ENCODE measurements around the gene ACTR6. TPM values are rescaled to one million over a fixed set of nuclear protein-coding genes. Genes with fewer than 3 reads are reported as not detected.
A peak's percentile ranks its signal among the peaks of the same experiment; 100 is the strongest.
"Not testable (repeated sequence)": the region's sequence is repeated elsewhere in the genome, so short reads cannot be mapped to it uniquely, and the experiment has no call there.

ACTR6 gene
- total RNA-seq, 1 experiment from 2014 or later, result 26.6 TPM

DNA sequence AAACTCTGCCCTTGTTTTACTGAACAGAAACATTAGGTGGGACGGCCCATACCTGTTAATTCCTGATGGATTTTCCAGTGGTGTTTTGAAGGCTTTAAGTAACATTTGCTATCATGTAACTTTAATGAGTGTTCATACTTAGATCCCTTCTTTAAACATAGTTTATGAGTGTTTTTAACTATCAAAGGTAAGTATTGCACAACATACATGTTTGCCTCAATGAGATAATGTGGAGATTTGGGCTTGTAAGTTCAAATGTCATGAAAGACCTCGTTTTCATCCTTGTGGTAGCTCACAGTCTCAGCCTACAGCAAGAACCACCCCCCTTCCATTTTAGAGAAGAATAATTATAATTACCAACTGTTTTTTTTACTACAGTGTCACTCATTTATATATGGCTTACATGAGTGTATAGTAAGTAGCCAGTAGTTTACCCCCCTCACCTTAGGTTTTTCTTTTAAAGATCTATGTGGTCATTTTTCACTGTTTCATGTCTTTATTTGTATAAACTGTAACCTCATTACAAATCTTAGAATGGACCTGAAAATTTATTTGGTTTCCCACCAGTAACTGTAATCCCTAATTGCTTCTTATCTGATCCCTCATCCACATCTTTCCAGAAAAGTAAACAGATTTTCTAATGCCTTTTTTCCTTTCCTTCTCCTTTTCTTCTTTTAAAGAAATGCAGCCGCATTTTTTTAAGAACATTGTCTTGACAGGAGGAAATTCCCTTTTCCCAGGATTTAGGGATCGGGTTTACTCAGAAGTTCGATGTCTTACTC is 18.9 kb downstream of the ACTR6 start:
- DNase-seq (ENCODE audit: low read depth), result no peak

DNA sequence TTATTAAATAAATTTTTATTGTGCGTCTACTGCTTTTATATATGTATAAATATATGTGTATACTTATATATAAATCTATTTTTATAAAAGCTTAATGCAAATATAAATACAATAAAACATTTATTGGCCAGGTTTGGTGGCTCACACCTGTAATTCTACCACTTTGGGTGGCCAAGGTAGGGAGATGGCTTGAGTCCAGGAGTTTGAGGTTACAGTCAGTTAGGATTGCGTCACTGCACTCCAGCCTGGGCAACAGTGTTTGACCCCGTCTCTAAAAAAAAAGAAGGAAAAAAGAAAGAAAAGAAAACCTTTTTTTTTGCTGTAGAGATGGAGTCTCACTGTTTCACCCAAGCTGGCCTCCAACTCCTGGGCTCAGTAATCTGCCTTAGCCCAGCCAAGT is 20.9 kb downstream of the ACTR6 start:
- DNase-seq (ENCODE audit: low read depth), result no peak

DNA sequence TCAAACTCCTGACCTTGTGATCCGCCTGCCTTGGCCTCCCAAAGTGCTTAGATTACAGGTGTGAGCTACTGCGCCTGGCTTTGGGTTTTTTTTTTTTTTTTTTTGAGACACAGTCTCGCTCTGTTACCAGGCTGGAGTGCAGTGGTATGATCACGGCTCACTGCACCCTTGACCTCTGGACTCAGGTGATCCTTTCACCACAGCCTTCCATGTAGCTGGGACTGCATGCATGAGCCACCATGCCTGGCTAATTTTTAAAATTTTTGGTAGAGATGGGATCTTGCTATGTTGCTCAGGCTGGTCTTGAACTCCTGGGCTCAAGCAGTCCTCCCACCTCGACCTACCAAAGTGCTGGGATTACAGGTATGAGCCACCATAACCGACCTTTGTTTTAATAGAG is 21.6 kb downstream of the ACTR6 start:
- DNase-seq (ENCODE audit: low read depth), result not testable (repeated sequence)

DNA sequence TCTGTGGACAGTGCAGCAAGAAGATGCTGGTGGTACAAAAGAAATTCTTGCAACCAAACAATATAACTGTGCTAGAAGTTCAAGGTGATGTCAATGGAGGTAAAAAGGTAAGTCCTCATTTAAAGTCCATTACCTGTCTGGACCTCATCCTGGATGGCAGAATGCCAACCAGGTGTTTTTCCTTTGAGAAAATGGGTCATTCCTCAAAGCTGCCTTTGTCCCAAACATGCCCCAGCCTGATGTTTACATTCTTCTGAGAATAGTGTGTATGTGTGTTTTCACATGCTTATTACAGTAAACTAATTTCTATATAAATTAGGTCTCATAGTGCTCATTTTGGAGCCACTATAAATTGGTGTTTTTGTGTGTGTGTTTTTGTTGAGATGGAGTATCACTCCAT is 24.9 kb downstream of the ACTR6 start:
- no peak for DNase-seq (ENCODE audit: low read depth)

DNA sequence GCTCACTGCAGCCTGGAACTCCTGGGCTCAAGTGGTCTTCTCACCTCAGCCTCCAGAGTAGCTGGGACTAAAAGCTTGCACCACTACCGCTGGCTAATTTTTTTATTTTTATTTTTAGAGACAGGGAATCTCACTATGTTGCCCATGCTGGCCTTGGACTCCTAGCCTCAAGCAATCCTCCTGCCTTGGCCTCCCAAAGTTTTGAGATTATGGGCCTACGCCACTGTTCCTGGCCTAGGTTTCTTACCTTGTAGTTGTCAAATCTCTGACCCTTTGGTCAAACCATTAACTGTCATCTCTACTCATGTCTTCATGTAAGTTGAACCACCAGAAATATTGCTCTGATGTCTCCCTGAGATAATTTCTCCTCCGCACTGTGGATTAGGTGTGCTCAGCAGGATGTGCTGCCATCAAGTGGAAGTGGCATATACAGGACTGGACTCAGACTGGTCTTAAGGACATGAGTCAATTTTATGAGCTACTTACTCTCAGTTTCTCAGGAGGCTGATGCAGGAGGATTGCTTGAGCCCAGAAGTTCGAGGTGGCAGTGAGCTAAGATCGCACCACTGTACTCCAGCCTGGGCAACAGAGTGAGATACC is 28.5 kb downstream of the ACTR6 start:
- DNase-seq (ENCODE audit: low read depth), result peak; percentile 14

DNA sequence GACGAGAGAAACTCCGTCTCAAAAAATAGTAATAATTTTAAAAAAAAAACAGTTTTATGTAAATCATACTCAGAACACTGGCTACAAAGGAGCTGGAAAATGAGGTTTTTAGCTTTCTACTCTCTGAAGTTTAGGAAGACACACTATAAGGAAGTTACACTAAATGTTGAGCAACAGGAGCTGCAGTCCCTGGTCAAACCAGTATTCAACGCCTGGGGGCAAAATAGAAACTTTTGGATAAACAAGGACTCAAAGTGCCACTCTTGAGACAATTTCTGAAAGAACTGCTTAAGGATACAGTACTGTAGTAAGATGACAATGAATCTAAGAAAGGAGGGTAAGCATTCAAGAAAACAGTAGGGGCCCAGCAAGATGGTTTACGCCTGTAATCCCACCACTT is 29.3 kb downstream of the ACTR6 start:
- no peak for DNase-seq (ENCODE audit: low read depth)

DNA sequence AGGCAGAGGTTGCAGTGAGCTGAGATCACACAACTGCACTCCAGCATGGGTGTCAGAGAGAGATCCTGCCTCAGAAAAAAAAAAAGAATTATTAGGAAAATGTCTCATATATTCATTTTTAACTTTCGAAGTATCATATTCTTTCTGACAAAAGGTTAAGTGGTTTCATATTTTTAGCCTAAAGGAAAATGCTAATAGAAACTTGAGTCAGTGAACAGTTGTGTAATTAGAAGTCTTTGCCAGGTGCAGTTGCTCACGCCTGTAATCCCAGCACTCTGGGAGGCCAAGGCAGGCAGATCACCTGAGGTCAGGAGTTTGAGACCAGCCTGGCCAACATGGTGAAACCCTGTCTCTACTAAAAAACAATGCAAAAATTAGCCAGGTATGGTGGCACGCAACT is 31.3 kb downstream of the ACTR6 start:
- DNase-seq (ENCODE audit: low read depth), result not testable (repeated sequence)

DNA sequence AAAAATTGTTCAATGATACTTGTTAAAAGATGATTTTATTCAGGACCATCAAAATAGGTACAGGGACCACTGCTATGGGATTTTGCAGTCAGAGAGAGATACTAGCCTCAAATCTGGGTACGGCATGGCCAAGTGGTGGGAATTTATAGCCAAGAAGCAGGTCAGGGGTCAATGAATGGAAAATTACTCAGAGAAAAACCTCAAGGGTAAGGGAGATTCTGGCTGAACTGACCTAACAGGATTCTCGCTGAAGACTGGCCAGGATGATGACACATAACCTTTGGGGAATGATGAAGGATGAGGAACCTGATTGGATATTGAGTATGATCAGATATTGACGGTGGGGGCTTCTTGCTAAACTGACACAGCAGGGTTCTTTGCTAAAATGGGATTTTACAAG is 33.6 kb downstream of the ACTR6 start:
- peak; percentile 72 for DNase-seq (ENCODE audit: low read depth)

DNA sequence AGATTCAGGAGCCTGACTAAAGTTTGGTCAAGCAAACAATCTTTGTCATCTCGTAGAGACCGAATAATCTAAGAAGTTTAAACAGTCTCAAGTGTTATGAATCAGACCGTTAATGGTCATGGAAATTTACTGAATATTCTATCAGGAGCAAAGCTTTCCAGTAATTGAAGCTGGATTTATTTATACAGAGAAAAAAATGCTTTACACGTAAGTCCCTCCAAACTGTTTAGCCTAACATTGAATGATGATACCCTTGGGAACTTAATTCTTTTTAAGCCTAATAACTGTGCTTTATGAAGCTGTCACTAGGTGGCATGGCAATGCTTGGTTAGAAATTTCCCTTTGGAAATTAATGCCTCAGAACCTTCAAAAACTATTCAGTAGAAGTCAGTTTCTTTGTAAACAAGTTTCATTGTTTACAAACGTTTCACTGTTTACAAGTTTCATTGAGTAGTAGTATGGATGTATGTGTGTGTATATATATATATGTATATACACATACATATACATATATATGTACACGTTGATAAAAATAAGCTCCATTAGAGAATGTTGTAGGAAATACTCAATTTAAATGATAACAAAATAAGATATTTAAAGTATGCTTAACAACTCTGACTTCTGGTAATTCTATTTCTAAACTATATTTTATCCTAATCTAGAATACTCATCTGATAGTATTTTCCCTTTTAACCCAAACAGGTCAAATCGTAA is 34.1 kb downstream of the ACTR6 start:
- peak; percentile 60 for DNase-seq (ENCODE audit: low read depth)

DNA sequence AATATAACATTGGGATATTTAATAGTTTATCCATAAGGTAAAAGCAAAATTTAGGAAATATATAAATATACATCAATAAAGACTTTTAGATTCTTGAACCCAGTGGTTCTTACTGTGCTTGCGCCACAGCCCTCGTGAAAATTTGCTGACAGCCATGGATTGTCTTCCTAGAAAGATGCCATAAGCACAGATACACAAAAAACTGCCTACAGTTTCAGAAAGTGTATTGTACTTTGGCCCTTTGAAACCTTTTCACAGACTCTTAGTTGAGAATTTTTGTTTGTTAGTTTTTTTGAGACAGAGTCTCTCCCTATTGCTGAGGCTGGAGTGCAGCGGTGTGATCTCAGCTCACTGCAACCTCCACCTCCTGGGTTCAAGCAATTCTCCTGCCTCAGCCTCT is 38.2 kb downstream of the ACTR6 start:
- DNase-seq (ENCODE audit: low read depth), result no peak

DNA sequence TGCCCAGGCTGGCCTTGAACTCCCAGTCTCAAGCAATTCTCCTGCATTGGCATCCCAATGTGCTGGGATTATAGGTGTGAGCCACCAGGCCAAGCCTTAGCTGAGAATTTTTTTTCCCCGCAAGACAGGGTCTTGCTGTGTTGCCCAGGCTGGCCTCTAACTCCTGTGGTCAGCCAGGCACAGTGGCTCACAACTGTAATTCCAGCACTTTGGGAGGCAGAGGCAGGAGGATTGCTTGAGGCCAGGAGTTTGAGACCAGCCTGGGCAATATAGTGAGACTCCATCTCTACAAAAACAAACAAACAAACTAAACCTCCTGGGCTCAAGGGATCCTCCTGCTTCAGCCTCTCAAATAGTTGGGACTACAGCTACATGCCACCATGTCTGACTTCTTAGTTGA is 39.0 kb downstream of the ACTR6 start:
- DNase-seq (ENCODE audit: low read depth), result no peak

DNA sequence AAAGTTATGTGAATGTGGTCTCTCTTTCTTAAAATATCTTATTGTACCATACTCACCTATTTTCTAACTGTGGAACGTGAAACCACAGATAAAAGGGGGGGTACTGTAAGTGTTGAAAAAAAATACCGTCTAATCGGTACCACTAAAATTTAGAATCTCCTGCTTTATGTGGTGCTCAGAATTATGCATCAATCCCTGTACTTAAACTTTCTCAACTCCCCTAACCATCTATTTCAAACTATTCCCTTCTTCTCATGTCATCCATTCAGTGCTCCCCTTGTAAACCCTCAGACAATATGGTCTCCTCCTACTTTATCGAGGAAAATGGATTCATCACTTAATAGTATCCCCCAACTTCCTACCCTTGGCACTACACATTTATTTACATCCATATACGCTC is 42.5 kb downstream of the ACTR6 start:
- no peak for DNase-seq (ENCODE audit: low read depth)

DNA sequence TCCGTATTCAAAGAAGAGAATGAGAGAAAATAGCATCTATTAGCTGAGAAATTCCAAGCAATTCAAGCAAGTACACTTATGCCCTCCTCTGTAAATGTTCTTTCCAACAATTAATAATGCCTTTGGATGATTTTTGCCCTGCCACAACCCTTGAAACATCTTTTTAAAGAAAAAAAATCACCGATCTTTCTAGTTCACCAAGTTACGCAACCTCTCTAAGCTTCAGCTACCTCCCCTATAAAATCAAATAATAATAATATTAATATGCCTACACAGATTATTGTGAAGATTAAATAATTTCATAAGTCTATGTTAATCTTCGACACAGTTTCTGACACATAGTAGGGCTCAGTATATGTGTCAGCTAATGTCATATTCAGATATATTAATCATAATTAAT is 47.1 kb downstream of the ACTR6 start:
- no peak for DNase-seq (ENCODE audit: low read depth)

DNA sequence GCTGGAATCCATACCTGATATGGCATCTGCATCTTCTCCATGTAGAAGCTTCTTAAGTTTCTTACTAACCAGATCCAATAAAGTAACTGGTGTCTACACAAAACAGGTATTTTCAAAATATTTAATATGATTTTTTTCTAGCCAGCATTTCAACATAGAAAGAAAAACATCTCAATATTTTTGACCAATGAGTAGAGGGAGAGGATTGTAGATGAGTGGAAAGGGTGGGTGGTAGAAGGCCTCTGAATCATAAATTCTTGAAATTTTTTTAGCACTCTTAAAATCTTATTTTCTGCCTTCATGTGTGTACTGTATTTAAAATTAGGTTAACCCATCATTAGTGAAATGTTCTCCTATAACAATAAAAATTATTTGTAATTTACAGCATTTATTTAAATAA is 48.3 kb downstream of the ACTR6 start:
- DNase-seq (ENCODE audit: low read depth), result peak; percentile 13

DNA sequence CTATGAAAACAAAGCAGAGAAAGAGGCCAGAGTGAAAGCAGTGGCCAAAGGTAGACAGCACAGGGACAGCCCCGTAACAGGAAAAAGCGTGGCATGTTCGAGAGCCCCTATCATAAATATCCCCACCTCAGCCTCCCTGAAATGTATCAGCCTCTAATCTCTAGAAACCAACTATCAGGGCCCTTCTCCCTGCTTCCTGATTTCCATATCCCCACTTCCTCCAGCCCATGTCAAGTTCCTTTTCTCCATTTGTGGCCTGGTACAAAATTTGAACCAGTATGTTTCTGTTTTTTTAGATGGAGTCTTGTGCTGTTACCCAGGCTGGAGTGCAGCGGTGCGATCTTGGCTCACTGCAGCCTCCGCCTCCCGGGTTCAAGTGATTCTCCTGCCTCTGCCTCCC is 49.3 kb downstream of the ACTR6 start:
- no peak for DNase-seq (ENCODE audit: low read depth)

DNA sequence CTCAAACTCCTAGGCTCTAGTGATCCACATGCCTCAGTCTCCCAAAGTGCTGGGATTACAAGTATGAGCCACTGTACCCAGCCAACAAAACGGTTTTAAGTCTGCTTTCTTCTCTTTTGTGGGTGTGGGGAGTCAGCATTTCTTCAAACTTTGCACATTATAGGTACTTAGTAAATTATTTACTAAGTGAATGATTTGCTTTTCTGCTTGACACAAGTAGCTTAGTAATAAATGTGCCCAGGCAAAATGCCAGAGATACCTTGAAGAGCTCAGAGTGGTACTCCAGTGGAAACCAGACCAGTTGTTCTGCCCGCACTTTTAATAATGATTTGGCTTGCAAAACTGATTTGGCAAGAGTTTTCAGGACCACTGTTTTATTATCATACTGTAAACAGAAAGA is 51.3 kb downstream of the ACTR6 start:
- no peak for DNase-seq (ENCODE audit: low read depth)

DNA sequence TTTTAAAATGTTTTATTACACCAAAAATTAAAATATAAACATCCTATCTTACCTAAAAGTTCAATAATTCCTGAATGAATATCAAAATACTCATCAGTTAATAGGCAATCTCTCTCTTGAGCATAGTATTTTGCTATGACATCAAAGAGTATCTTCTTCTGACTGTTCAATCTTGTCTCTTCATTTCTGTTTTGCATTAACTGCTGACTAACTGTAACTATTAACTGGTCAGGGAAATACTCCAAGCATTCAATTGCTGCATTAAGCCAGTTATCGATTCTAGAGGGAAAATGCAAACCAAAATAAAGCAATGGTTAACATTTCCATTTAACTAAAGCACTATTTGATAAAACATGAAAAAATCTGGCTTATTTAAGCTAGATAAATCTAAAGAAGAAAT is 52.8 kb downstream of the ACTR6 start:
- DNase-seq (ENCODE audit: low read depth), result no peak

DNA sequence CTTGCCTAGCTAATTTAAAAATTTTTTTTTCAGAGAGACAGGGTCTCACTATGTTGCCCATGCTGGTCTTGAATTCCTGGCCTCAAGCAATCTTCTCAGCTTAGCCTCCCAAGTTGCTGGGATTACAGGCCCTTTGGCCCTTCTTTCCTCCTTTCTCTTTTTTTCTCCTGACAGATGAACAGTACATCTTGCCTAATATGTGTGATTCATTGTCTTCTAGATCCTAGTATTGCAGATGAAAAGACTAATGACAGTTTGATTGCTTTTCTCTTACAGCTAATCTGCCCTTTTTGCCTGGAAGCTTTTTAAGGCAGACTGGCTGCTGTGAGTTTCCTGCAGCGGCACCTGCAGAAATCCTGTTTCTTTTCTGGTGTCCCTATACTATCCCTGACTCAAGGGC is 54.3 kb downstream of the ACTR6 start:
- DNase-seq (ENCODE audit: low read depth), result no peak

DNA sequence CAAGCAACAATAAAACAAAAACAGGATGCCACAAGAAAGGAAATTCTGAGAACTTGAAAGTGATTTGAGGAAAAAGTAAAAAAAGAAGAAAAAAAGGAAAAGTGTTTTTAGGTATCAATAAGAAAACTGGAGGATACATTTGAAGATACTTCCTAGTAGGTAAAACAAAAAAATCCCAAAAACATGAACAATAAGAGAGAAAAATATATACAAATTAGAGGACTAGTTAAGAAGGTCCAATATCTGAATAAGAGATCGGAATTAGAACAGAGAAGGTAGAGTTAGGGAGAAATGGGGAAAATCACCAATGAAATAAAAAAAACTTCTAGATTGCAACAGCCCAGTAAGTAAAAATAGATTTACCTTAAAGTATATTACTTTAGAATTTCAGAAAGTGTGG is 57.5 kb downstream of the ACTR6 start:
- DNase-seq (ENCODE audit: low read depth), result no peak

DNA sequence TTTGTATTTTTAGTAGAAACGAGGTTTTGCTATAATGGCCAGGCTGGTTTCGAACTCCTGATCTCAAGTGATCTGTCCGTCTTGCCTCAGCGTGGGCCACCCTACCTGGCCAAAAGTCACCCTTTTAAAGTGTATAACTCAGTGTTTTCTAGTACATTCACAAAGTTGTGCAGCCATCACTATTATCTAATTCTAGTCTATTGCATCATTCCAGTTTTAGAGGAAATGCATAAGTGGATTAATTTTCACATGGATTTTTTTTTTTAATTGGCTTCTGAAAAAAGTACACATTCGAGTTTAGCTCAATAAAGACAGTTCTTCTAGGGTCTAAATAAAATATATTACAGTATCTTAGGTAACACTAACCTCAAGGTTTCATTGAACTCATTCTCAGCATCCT is 62.5 kb downstream of the ACTR6 start:
- no peak for DNase-seq (ENCODE audit: low read depth)

DNA sequence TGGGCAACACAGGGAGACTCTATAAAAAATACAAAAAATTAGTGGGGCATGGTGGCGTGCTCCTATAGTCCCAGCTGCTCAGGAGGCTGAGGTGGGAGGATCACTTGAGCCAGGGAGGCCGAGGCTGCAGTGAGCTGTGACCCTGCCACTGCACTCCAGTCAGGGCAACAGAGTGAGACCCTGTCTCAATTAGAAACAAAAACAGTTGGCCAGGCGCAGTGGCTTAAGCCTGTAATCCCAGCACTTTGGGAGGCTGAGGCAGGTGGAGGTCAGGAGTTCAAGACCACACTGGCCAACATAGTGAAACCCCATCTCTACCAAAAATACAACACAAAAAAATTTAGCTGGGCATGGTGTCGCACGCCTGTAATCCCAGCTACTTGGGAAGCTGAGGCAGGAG is 64.5 kb downstream of the ACTR6 start:
- not testable (repeated sequence) for DNase-seq (ENCODE audit: low read depth)

DNA sequence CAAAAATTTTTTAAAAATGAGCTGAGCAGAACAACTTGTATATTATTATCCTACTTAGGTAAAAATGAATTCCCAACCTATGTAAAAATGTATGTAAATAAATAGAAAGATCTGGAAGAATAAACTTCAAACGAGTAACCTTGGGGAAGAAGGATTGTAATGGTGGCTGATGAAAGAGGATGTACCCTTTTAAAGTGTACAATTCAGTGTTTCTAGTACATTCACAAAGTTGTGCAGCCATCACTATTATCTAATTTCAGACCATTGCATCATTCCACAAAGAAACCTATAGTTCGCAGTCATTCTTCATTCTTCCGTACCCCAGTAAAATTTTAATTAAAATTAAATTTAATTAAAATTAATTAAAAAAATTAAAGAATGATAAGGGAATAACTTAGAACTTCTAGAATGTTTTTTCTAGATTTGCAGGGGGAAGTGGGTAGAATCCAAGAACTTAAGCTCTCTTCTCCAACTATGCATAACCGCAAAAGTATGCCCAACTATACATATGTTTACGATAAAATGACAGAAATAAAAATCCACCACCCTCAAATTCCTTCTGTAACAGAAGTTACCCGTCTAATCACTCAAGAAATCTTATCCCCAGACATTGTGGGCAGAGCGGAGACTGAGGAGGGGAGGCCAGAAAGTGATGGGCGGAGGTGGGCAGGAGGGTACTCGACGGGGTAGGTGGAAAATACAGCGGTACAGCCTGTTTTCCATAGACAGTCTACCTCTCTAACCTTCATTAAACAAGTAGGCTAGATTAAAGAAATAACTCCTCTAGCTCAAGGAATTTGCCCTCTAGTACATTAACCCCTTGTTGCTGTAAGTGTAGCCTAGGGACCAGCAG is 65.3 kb downstream of the ACTR6 start:
- DNase-seq (ENCODE audit: low read depth), result no peak
